ENCODE results near the gene ALKBH4.
"Not testable (repeated sequence)": the region's sequence is repeated elsewhere in the genome, so short reads cannot be mapped to it uniquely, and the experiment has no call there.

The ALKBH4 gene, protein sequence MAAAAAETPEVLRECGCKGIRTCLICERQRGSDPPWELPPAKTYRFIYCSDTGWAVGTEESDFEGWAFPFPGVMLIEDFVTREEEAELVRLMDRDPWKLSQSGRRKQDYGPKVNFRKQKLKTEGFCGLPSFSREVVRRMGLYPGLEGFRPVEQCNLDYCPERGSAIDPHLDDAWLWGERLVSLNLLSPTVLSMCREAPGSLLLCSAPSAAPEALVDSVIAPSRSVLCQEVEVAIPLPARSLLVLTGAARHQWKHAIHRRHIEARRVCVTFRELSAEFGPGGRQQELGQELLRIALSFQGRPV

DNA sequence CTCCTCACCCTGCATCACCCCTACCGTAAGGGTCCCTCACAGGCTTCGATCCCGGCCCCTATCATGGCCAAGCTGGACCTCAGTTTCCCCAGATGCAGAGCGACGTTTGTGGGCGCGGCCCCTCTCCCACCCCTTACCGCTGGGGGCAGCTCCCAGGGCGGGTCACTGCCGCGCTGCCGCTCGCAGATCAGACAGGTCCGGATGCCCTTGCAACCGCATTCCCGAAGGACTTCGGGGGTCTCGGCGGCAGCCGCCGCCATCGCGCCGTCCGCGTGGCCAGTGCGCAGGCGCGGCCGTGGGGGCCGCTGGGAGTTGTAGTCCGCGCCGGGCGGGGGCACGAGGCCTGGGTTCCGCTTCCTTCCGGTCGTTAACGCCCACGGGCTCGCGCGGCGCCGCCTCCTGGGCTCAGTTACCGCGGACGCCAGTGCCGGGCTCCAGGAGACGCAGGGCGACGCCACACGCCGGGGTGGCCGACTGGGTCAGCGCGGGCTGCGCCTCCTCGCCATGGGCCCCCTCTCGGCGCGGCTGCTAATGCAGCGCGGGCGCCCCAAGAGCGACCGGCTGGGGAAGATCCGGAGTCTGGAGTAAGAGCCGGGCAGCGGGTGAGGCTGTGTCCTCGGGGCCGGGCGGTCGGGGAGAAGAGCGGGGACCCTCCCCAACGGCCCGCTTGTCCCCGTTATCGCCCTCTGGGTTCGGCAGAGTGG lies at the start of gene ALKBH4, which contains the start of gene LRWD1:
TSS of gene ALKBH4 (minus strand) at position 287 of the 704 bp plus-strand sequence. CDS start at position 260, 27 bp downstream.
TSS of gene LRWD1 (plus strand) at position 408 of the 704 bp plus-strand sequence. CDS start at position 505, 97 bp downstream.
- in situ Hi-C loops (cut with MboI; ENCODE audit: low pct_unique_long_range_greater_than_20kb, low sequenced_read_pairs) = loop anchor here (25.0 kb wide), 1 partner anchor 902 kb away; no protein-coding TSS in a partner anchor
- peak; percentile 92 for DNase-seq

DNA sequence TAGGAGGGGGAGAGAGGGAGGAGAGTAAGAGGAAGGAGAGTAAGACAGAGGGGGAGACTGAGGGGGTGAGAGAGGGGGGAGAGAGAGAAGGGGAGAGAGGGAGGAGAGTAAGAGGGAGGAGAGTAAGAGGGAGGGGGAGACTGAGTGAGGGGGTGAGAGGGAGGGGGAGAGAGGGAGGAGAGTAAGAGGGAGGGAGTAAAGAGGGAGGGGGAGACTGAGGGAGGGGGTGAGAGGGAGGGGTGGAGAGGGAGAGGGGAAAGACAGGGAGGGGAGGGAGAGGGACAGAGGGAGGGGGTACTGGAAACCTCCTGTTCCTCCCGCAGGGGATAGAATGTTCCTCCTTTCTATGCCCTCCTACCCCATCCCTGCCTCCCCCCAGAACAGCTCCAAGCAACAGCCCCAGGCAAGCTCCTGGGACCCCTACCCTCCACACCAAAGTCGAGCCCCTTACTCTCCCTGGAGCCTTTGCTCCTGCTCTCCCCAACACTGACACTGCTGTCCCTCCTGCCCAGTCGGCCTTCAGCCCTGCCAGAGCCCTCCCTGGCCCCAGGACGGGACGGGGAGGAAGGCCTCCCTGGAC lies 48.1 kb upstream of the ALKBH4 start:
- DNase-seq = peak; percentile 14

DNA sequence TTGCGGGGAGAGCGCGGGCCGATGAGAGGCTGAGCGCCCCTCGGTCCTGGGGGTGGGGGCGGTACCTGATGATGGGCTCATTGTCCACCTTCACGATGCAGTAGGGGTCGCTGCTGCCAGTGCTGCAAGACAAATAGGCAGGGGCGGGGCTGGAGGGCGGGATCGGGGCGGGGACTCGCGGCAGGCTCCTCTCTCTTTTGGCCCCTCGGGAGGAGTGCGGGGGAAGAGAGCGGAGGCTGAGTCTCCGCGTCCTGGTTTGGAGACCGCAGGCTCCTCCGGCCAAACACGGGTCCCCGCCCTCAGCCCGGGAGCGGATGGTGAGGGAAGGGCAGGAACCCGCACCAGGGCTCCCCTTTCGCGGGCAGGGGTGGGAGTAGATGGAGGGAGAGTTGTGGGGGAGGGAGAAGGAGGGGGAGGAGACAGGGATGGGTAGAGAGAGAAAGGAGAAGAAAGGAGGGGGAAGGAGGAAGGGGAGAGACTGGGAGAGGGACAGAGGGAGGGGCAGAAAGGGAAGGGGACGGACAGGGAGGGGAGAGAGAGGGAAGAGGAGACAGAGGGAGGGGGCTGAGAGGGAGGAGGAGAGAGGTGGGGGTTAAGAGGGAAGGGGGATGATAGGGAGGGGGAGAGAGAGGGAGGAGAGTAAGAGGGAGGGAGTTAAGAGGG lies 47.3 kb upstream of the ALKBH4 start:
- DNase-seq; in situ Hi-C loops (cut with MboI; ENCODE audit: low pct_unique_long_range_greater_than_20kb, low sequenced_read_pairs): not testable (repeated sequence)

More for the DNA sequence above, 48.1 kb upstream of the ALKBH4 start:
- in situ Hi-C loops (cut with MboI; ENCODE audit: low pct_unique_long_range_greater_than_20kb, low sequenced_read_pairs) = not testable (repeated sequence)

DNA sequence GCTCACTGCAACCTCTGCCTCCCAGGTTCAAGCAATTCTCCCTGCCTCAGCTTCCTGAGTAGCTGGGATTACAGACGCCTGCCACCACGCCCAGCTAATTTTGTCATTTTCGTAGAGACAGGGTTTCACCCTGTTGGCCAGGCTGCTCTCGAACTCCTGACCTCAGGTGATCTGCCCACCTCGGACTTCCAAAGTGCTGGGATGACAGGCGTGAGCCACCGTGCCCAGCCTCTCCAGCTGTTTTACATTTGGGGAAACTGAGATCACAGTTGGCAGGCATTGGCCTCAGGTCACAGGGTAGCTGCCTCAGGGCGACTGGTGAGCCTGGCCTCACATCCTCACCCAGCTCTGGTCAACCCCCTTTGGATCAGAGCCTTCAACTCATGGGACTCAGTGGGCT lies 45.9 kb upstream of the ALKBH4 start:
- DNase-seq; in situ Hi-C loops (cut with MboI; ENCODE audit: low pct_unique_long_range_greater_than_20kb, low sequenced_read_pairs): not testable (repeated sequence)

DNA sequence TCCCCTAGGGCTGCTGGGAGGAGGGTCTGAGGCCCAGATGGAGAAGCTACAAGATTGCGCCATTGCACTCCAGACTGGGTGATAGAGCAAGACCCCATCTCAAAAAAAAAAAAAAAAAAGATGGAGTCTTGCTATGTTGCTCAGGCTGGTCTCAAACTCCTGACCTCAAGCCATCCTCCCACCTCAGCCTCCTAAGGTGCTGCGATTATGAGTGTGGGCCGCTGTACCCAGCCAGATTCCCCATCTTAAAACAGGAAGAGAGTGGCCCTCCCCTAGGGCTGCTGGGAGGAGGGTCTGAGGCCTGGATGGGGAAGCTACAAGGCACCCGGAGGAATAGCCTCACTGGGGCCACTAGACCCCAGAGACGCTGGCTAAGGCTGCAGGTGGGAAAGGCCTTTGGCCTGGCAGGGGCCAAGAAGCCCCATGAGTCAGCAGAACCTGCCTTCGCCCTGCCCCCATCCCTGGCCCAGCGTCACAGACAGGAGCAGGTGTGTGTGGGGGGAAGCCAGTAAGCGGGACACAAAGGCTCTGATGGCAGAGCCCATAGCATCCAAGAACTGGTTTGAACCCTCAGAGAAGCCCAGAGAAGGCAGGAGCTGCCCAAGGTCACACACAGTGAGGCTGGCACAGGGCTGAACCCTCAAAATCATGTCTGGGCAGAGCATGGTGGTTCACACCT lies 42.9 kb upstream of the ALKBH4 start:
- in situ Hi-C loops (cut with MboI; ENCODE audit: low pct_unique_long_range_greater_than_20kb, low sequenced_read_pairs); DNase-seq: not testable (repeated sequence)

DNA sequence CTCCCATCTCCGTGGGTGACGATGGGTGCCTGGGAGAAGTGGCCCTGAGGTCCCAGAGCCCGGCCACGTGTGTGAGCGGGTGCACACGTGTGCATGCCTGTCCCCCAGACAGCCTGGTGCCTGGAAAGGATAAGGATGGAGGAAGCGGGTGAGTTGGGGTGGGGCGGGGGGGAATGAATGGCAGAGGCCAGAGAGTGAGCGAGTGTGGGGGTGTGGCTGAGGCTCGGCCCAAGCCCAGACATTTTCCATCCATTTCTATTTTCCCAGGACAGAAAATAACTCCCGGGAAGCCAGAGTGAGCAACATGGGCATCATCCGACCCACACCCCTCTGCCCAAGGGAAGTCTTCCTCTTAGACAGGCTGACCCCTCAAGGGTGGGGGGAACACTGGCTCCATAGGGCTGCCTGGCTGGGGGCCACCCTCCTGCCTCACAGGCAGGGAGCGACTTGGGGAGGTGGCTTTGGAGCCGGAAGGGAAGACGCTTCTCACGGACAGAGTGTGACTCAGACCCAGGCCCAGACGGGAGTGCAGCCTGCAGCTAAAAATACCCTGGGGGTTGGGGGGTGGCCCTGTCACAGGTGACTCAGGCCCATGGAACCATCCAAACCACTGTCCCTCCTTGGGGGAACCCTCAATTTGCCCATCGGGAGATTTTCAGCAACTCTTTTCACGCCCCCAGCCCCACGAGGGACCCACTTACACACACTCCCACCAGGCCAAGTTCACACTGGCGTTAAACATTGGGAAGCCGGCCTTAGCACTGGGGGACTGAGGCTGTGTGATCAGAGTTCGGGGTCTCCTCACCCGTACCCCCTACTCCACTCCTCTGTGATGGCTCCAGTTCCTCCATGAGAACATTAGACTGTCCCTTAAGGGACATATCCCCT lies 40.9 kb upstream of the ALKBH4 start:
- DNase-seq; in situ Hi-C loops (cut with MboI; ENCODE audit: low pct_unique_long_range_greater_than_20kb, low sequenced_read_pairs): not testable (repeated sequence)

DNA sequence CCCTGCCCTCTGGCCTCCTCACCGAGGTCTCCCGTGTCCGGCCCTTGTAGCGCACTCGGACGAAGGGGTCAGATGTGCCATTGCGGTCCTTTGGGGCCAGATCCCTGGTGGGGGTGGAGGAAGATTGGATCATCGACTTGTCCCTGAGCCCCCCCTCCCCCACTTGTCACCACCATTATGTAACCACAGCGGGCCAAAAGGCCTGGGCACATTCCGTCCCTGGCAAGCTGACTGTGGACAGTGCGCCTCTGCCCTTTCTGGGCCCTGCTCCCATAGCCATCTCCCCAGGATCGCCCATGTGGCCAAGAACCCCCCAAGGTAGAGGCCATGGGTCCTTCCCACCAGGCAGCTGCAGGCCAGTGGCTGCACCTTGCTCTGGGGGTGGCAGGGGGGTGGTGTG lies 38.5 kb upstream of the ALKBH4 start:
- DNase-seq; in situ Hi-C loops (cut with MboI; ENCODE audit: low pct_unique_long_range_greater_than_20kb, low sequenced_read_pairs): not testable (repeated sequence)

DNA sequence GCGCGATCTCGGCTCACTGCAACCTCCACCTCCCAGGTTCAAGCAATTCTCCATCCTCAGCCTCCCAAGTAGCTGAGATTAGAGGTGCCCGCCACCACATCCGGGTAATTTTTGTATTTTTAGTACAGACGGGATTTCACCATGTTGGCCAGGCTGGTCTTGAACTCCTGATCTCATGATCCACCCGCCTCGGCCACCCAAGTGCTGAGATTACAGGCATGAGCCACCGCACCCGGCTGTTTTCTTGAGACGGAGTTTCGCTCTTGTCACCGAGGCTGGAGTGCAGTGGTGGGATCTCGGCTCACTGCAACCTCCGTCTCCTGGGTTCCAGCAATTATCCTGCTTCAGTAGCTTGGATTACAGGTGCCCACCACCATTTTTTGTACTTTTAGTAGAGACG lies 33.7 kb upstream of the ALKBH4 start:
- DNase-seq; in situ Hi-C loops (cut with MboI; ENCODE audit: low pct_unique_long_range_greater_than_20kb, low sequenced_read_pairs): not testable (repeated sequence)

DNA sequence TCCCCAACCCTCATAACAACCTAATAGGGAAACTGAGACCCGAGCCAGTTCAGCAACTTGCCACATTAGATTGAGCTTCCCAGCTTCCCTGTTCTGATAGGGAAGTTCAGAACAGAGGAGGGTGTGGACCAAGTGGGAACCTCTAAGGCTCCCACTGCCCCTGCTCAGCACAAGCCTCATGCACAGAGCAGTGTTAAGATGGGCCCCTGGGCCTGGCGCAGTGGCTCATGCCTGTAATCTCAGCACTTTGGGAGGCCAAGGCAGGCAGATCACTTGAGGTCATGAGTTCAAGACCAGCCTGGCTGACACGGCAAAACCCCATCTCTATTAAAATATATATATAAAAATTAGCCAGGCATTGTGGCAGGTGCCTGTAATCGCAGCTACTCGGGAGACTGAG lies 32.6 kb upstream of the ALKBH4 start:
- in situ Hi-C loops (cut with MboI; ENCODE audit: low pct_unique_long_range_greater_than_20kb, low sequenced_read_pairs); DNase-seq: not testable (repeated sequence)

DNA sequence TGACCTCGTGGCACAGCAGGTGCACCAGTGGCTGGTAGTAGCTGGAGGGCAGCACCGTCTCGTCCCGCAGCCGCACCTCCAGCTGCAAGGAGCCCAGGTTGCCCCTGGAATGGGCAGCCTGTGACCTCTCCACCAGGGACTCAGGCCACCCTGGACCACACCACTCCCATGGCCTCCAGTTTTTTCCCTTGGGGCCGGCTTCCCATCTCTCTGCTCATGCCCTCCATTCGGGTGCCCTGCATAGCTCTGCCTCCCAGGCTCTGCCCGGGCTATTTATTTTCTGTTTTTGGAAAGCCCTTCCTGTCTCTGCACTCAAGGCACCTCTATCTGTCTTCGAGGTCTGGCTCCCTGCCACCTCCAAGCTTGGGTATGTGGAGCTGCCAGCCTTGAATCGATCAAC lies 32.2 kb upstream of the ALKBH4 start:
- in situ Hi-C loops (cut with MboI; ENCODE audit: low pct_unique_long_range_greater_than_20kb, low sequenced_read_pairs) = not testable (repeated sequence)

DNA sequence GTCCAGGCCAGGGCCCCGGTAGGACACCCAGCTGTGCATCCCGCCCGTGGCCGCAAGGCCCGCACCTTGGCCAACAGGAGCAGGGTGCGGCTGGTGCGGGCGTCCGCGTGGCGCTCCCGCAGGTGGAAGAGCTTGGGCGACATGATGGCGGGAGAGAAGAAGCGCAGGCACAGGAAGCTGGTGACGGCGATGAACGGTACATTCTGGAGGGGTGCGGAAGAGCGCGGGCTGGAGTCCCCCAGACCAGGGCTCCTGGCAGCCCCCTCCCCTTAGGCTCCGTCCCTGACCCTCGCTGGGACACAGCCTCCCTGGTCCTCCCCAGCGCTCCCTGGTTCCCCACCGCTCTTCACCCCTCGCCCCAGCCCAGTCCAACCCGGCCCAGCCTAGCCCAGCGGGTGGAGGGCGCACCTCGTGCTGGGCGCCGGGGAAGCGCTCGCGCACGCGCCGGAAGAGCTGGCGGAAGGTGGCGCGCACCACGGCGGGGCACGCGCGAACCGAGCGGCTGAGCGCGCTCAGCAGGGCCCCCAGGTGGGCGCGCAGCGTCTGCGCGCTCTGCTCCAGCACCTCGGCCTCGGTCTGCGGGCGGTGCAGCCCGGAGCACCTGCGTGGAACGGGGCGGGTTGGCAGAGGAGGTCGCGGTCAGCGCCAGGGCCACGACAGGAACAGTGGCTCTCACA lies 29.9 kb upstream of the ALKBH4 start:
- DNase-seq; in situ Hi-C loops (cut with MboI; ENCODE audit: low pct_unique_long_range_greater_than_20kb, low sequenced_read_pairs): not testable (repeated sequence)

More for the DNA sequence above, 32.2 kb upstream of the ALKBH4 start:
- DNase-seq = not testable (repeated sequence)

DNA sequence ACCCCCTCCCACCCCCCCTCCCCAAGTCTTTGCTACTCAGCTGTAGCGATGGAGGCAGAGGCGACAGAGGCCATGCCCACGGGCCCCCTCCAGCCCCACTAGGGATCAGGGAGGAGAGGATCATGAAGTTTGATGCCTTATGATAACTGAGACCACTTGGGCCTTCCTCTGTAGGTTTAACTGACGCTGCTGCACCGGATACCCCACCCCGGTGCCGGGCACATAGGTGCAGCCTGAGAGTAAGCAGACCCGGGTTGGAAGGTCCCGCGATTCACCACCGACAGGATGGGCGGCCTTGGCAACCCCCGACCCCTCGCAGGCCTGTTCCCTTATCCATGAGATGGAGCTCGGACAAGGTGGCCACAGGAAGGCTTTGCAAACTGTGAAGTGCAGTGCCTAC lies 29.4 kb upstream of the ALKBH4 start:
- DNase-seq; in situ Hi-C loops (cut with MboI; ENCODE audit: low pct_unique_long_range_greater_than_20kb, low sequenced_read_pairs): not testable (repeated sequence)

DNA sequence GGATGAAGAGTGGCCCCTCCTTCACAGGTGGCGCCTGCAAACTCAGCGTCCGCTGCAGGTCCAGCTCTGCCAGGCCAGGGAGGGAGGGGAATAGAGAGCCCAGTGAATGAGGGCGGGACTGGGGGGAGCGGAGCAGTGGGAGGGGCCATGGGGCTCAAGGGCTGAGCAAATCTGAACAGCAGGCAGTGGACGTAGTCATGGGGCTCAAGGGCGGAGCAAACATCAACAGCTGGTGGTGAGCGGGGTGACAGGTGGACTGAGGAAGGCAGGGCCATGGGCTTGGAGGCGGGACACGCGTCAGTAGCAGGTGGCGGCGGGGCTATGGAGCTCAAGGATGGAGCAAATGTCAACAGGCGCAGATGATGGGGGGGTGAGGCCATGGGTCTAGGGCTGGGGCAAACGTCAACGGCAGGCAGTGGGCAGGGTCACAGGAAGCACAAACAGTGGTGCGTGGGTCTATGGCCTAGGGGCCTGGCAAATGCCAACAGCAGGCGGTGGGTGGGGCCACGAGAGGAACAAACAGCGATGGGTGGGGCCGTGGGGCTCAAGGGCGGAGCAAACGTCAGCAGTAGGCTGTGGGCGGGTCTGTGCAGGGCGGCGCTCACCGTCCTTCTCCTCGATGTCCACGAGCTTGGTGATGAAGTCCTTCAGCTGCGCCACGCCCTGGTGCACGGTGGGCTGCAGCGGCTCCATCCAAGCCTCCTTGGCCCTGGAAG lies 28.7 kb upstream of the ALKBH4 start:
- in situ Hi-C loops (cut with MboI; ENCODE audit: low pct_unique_long_range_greater_than_20kb, low sequenced_read_pairs); DNase-seq: not testable (repeated sequence)

DNA sequence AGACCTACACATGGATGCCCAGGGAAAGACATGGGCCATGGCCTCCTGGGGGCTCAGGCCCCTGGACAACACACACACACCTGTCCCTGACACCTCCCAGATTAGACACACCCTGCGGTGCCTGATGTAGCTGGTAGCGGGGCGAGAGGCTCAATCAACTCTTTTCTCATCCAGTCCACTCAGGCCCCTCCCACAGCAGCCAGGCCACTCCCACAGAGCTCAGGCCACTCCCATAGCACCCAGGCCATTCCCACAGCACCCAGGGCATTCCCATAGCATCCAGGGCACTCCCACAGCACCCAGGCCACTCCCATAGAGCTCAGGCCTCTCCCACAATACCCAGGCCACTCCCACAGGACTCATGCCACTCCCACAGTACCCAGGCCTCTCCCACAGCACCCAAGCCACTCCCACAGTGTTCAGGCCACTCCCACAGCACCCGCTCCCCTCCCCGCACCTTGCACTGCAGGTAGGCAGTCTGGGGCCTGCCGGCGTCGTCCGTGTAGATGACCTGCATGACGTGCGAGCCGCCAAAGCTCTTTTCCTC lies 25.9 kb upstream of the ALKBH4 start:
- in situ Hi-C loops (cut with MboI; ENCODE audit: low pct_unique_long_range_greater_than_20kb, low sequenced_read_pairs); DNase-seq: not testable (repeated sequence)

DNA sequence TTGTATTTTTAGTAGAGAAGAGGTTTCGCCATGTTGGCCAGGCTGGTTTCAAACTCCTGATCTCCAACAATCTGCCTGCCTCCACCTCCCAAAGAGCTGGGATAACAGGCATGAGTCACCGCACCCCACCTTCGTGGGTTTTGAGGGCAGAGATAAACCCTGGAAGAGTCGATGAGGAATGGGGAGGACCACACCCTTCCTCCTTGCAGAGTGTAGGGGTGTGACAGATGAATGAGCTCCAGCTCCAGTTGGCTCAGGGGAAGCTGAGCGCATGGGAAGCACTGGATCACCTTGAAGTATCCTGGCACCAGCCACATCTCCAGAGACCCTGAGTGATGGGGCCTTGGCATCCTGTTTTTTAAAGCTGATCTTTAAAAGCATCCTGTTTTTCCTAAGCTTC lies 19.7 kb upstream of the ALKBH4 start:
- in situ Hi-C loops (cut with MboI; ENCODE audit: low pct_unique_long_range_greater_than_20kb, low sequenced_read_pairs); DNase-seq: not testable (repeated sequence)

DNA sequence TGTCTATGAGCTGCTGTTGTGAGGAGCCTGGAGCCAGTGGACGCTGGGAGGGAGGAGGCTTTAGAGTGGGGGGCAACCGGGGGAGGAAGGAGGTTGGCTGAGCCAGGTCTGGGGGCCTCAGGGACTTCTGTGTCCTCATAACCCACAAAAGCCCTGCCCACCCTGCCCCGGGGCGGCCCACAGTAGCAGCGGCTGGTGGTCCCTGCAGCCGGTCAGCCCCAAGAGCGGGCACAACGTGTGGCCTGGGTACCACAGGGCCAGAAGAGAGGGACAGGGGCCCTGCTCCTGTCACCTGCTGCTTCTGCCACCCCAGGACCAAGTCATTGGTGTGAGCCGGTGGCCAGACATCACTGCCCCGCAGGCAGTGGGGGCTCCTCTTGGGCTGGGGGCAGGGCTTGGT lies 17.3 kb upstream of the ALKBH4 start:
- in situ Hi-C loops (cut with MboI; ENCODE audit: low pct_unique_long_range_greater_than_20kb, low sequenced_read_pairs); DNase-seq: not testable (repeated sequence)
